HepG2 (cell line): ENCODE results near the gene THAP3. TPM values are rescaled to one million over a fixed set of nuclear protein-coding genes. Genes with fewer than 3 reads are reported as not detected.

Experiments
- ATAC-seq: fragments of 200-7000 bp; cut with Tn5 transposase; 3 replicates; pipeline ENCODE4 v1.9.1; 2020; ENCODE audit warnings: mild to moderate bottlenecking, moderate library complexity
- BruUV-seq: library from RNA; stranded (reverse); fragments of 400-500 nt; replicated peaks from 2 replicates; lab custom pipeline; 2021; lab: Mats Ljungman, UMichigan
- CTCF ChIA-PET: fragments of 300-600 bp; formaldehyde crosslinking; extraction: SDS; loops from one replicate; lab custom pipeline; 2021; ENCODE audit warnings: low total read pairs, inconsistent platforms, low intra/inter-chr PET ratio; lab: Yijun Ruan, JAX
- POLR2A ChIA-PET: fragments of 350-600 bp; sonication (Branson Sonifier 250); formaldehyde crosslinking; loops from one replicate; lab custom pipeline; 2020; ENCODE audit warnings: antibody characterized with exemption, inconsistent platforms; lab: Yijun Ruan, JAX
- DNase-seq: peaks from one replicate; pipeline ENCODE4 v3.0.0-alpha.2; 2015; ENCODE audit warnings: low spot score
- FAIRE-seq: peaks from 3 replicates; lab custom pipeline; 2011; peaks lifted over from hg19 to GRCh38; lab: Jason Lieb, UNC
- H2AFZ ChIP-seq: one replicate; pipeline ENCODE4 v1.6.1; 2011; ENCODE audit warnings: low read length, inconsistent platforms
- H3K27ac ChIP-seq: fragments of 300-600 bp; 3 replicates; pipeline ENCODE4 v1.8.0; 2011; ENCODE audit warnings: mixed run types, mild to moderate bottlenecking, mixed read lengths, low read length, inconsistent platforms; ENCODE audit not compliant: insufficient read depth; ENCODE audit errors: extremely low read length
- H3K27me3 ChIP-seq, 2 experiments: fragments of 200-600 bp in 1 of 2; 2 replicates in 1 of 2; 3 replicates in 1 of 2; pipeline versions ENCODE4 v1.6.0 to v1.8.0; 2011; ENCODE audit warnings: low read length in 2 of 2, mild to moderate bottlenecking in 2 of 2, moderate library complexity in 2 of 2, inconsistent platforms in 1 of 2; ENCODE audit not compliant: insufficient read depth in 2 of 2, control insufficient read depth in 1 of 2
- H3K36me3 ChIP-seq, 2 experiments: fragments of 200-600 bp in 1 of 2; replicated peaks in 1 of 2; 2 replicates in 1 of 2; 3 replicates in 1 of 2; pipeline versions ENCODE4 v1.5.1 to v1.8.0; 2011; ENCODE audit warnings: low read length in 2 of 2, inconsistent platforms in 1 of 2; ENCODE audit not compliant: insufficient read depth in 2 of 2, control insufficient read depth in 1 of 2
- H3K4me1 ChIP-seq: 2 replicates; pipeline ENCODE4 v1.5.1; 2012; ENCODE audit warnings: low read length, inconsistent platforms; ENCODE audit not compliant: insufficient read depth
- H3K4me2 ChIP-seq: 2 replicates; pipeline ENCODE4 v1.6.0; 2011; ENCODE audit warnings: low read depth, low read length, inconsistent platforms
- H3K4me3 ChIP-seq, 3 experiments: fragments of 200-600 bp in 1 of 3; sonication (generic), shearing (Covaris generic) in 1 of 3; replicated peaks in 1 of 3; 2 replicates each; pipeline ENCODE4 v1.5.1; 2011 to 2016; ENCODE audit warnings: low read length in 3 of 3, inconsistent platforms in 2 of 3, low read depth in 2 of 3, mild to moderate bottlenecking in 2 of 3, control low read depth in 1 of 3, mixed read lengths in 1 of 3; ENCODE audit not compliant: insufficient read depth in 1 of 3
- H3K79me2 ChIP-seq: one replicate; pipeline ENCODE4 v1.6.1; 2011; ENCODE audit warnings: low read length, inconsistent platforms; ENCODE audit not compliant: insufficient read depth
- H3K9ac ChIP-seq: 2 replicates; pipeline ENCODE4 v1.6.0; 2011; ENCODE audit warnings: mild to moderate bottlenecking, low read depth, low read length, inconsistent platforms; ENCODE audit not compliant: insufficient read depth
- H3K9me3 ChIP-seq: 2 replicates; pipeline ENCODE4 v1.5.1; 2012; ENCODE audit warnings: mild to moderate bottlenecking, low read length
- H4K20me1 ChIP-seq: 2 replicates; pipeline ENCODE4 v1.6.0; 2011; ENCODE audit warnings: inconsistent platforms, mild to moderate bottlenecking, low read length, moderate library complexity; ENCODE audit not compliant: insufficient read depth
- BRD4 ChIP-seq: sonication (generic); formaldehyde crosslinking; IDR thresholded peaks from 2 replicates; pipeline ENCODE4 v1.4.0; 2020; ENCODE audit warnings: missing genetic modification reagents
- CHD2 ChIP-seq: IDR thresholded peaks from 2 replicates; pipeline ENCODE4 v1.6.1; 2011; ENCODE audit warnings: low read depth, low read length, improper control_type of control experiment
- CREM ChIP-seq, 2 experiments: sonication (generic) in 1 of 2; formaldehyde crosslinking in 1 of 2; IDR thresholded peaks; 2 replicates each; pipeline versions ENCODE4 v1.4.0 to v1.6.1; 2016 to 2020; ENCODE audit warnings: antibody characterized with exemption in 1 of 2, mild to moderate bottlenecking in 1 of 2, missing genetic modification reagents in 1 of 2
- ELF3 ChIP-seq: IDR thresholded peaks from 2 replicates; pipeline ENCODE4 v1.6.1; 2016; ENCODE audit warnings: missing genetic modification reagents, missing compliant biosample characterization
- GFI1 ChIP-seq: sonication (generic); formaldehyde crosslinking; IDR thresholded peaks from 2 replicates; pipeline ENCODE4 v1.5.0; 2020; ENCODE audit warnings: missing genetic modification reagents, mild to moderate bottlenecking, borderline replicate concordance
- NFIC ChIP-seq: IDR thresholded peaks from 2 replicates; pipeline ENCODE4 v1.6.1; 2012; ENCODE audit warnings: mild to moderate bottlenecking, low read length, inconsistent platforms
- POLR2AphosphoS5 ChIP-seq: IDR thresholded peaks from 2 replicates; pipeline ENCODE4 v1.6.1; 2012; ENCODE audit warnings: low read depth, low read length
- TBP ChIP-seq: sonication (generic); formaldehyde crosslinking; IDR thresholded peaks from 2 replicates; pipeline ENCODE4 v1.5.0; 2020; ENCODE audit warnings: missing genetic modification reagents
- ZNF225 ChIP-seq: sonication (generic); formaldehyde crosslinking; IDR thresholded peaks from 2 replicates; pipeline ENCODE4 v1.4.0; 2020; ENCODE audit warnings: mild to moderate bottlenecking, missing genetic modification reagents
- ZNF24 ChIP-seq: fragments of 450-650 bp; IDR thresholded peaks from 2 replicates; pipeline ENCODE4 v1.6.1; 2017; ENCODE audit warnings: antibody characterized with exemption, mild to moderate bottlenecking
- ZNF780A ChIP-seq: sonication (generic); formaldehyde crosslinking; IDR thresholded peaks from 2 replicates; pipeline ENCODE4 v1.8.0; 2022; ENCODE audit warnings: mild to moderate bottlenecking, missing genetic modification reagents, moderate library complexity
- ZNF841 ChIP-seq: sonication (generic); formaldehyde crosslinking; IDR thresholded peaks from 2 replicates; pipeline ENCODE4 v1.8.1; 2023; ENCODE audit warnings: missing genetic modification reagents, borderline replicate concordance
- WGBS: methylation state at CpG from one replicate; pipeline ENCODE4 v1.1.6; 2017; ENCODE audit warnings: low lambda C conversion rate; 5-methylcytosine and 5-hydroxymethylcytosine counted together
- in situ Hi-C: cut with HindIII; loops from 2 replicates; pipeline ENCODE4 v1.10.0; 2017; ENCODE audit warnings: low pct_unique_long_range_greater_than_20kb; ENCODE audit not compliant: extremely low pct_ligation_motif_present
- intact Hi-C: fragments of 100-400 bp; cut with micrococcal nuclease; formaldehyde crosslinking; loops from one replicate; pipeline ENCODE4 v1.10.0; 2022; ENCODE audit not compliant: unreplicated experiment
- polyA plus RNA-seq, 8 experiments: library from polyadenylated mRNA; depleted of rRNA in 3 of 8; stranded (reverse) in 7 of 8; unstranded in 1 of 8; fragments of >200 nt; fragmentation: Illumina TruSeq in 4 of 8; extraction: Trizol in 4 of 8; gene quantifications; 2 replicates each; pipeline versions ENCODE4 v1.2.1 to v1.2.3, GENCODE V29; 2011 to 2016; ENCODE audit warnings: low read depth in 4 of 8, missing spikeins in 1 of 8, mixed read lengths in 1 of 8; ENCODE audit not compliant: insufficient read depth in 1 of 8
- total RNA-seq, 5 experiments: library from RNA; depleted of rRNA; stranded (reverse); fragments of >200 nt; fragmentation: Illumina TruSeq; extraction: Trizol; gene quantifications; 2 replicates each; pipeline ENCODE4 v1.2.3, GENCODE V29; 2016; ENCODE audit warnings: low read depth in 1 of 5
- TF ChIP-seq, protein P1 (sequence below): sonication (generic); formaldehyde crosslinking; IDR thresholded peaks from 2 replicates; pipeline ENCODE4 v1.4.0; 2020; ENCODE audit warnings: missing genetic modification reagents, mild to moderate bottlenecking, borderline replicate concordance
- TF ChIP-seq, protein P2 (sequence below): sonication (generic); formaldehyde crosslinking; IDR thresholded peaks from 2 replicates; pipeline ENCODE4 v1.8.0; 2022; ENCODE audit warnings: mild to moderate bottlenecking, missing genetic modification reagents, borderline replicate concordance

Gene THAP3
- total and polyA plus RNA-seq, 2 of the 13 experiments (the other 11 are each of a cell fraction or from before 2014, with no cell fraction given): 10.3 to 14.9 TPM

GRCh38 chr1:6619045-6619444 lies 5.6 kb upstream of the THAP3 start:
- in situ Hi-C loops: no loop called here
- ATAC-seq (no peak), DNase-seq (no peak), FAIRE-seq (no peak)
- ChIA-PET POLR2A (no interaction called here), CTCF (no interaction called here)
- no peaks in the 10 kb centered on the region for H3K9me3 ChIP-seq
- no peak overlapping the region for H3K27ac ChIP-seq
- H3K4me3 ChIP-seq: no peak overlapping the region
- no peak overlapping the region for H2AFZ ChIP-seq
- BruUV-seq: no TSS peak
- TF ChIP-seq ZNF24: no peak
- TF ChIP-seq ZNF225 (CRISPR knock-in tag): no peak
- TF ChIP-seq POLR2AphosphoS5: no peak
- TF ChIP-seq CREM (IDR thresholded peaks at IDR 0.05): no peak
- TF ChIP-seq CREM (CRISPR knock-in tag; IDR thresholded peaks at IDR 0.05): no peak
- H3K9ac ChIP-seq: no peak overlapping the region
- H4K20me1 ChIP-seq: no peaks in the 10 kb centered on the region; the same call in 1 of the 2 replicates
- H3K79me2 ChIP-seq: peaks cover 32% of the 10 kb centered on the region
- intact Hi-C loops: no loop called here
- 99% methylated on average over 4 of the region's 4 CpGs for WGBS
- peaks cover 20 to 65% of the 10 kb centered on the region in 2 experiments; a peak in 4 of 5 replicates for H3K36me3 ChIP-seq
- H3K4me1 ChIP-seq: peaks cover 24% of the 10 kb centered on the region
- no peak overlapping the region for H3K4me2 ChIP-seq
- no peaks in the 10 kb centered on the region for H3K27me3 ChIP-seq

- in situ Hi-C loops (no loop called here), intact Hi-C loops (no loop called here)
- no peak for DNase-seq
- no peaks in the 10 kb centered on the region for H3K9me3 ChIP-seq
- no peak overlapping the region for H3K9ac ChIP-seq
- H3K4me1 ChIP-seq: peaks cover 28% of the 10 kb centered on the region
- 94% methylated on average over 40 of the region's 41 CpGs for WGBS
- CTCF ChIA-PET: no interaction called here
- H3K36me3 ChIP-seq: peaks cover 20 to 61% of the 10 kb centered on the region in 2 experiments; a peak in 4 of 5 replicates
- BruUV-seq: no TSS peak
- H3K4me3 ChIP-seq: no peak overlapping the region
- no peak overlapping the region for H3K4me2 ChIP-seq
- no peak for ATAC-seq
- no peak overlapping the region for H2AFZ ChIP-seq
- no peaks in the 10 kb centered on the region; the same call in 1 of the 2 replicates for H4K20me1 ChIP-seq
- H3K27me3 ChIP-seq: no peaks in the 10 kb centered on the region; a peak in 1 of 5 replicates
- POLR2A ChIA-PET: interaction anchor here (1.6 kb wide), 1 partner anchor 163 kb away, joined by 3 read pairs; no protein-coding TSS in a partner anchor
- no peak for FAIRE-seq
- H3K27ac ChIP-seq: no peak overlapping the region
- H3K79me2 ChIP-seq: peaks cover 32% of the 10 kb centered on the region
- no peak for TF ChIP-seq ZNF841 (CRISPR knock-in tag)
- no peak for TF ChIP-seq ELF3 (CRISPR knock-in tag)
- TF ChIP-seq, protein P1, sequence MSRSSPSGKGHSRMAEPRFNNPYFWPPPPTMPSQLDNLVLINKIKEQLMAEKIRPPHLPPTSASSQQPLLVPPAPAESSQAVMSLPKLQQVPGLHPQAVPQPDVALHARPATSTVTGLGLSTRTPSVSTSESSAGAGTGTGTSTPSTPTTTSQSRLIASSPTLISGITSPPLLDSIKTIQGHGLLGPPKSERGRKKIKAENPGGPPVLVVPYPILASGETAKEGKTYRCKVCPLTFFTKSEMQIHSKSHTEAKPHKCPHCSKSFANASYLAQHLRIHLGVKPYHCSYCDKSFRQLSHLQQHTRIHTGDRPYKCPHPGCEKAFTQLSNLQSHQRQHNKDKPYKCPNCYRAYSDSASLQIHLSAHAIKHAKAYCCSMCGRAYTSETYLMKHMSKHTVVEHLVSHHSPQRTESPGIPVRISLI (CRISPR knock-in tag): no peak
- TF ChIP-seq, protein P2, sequence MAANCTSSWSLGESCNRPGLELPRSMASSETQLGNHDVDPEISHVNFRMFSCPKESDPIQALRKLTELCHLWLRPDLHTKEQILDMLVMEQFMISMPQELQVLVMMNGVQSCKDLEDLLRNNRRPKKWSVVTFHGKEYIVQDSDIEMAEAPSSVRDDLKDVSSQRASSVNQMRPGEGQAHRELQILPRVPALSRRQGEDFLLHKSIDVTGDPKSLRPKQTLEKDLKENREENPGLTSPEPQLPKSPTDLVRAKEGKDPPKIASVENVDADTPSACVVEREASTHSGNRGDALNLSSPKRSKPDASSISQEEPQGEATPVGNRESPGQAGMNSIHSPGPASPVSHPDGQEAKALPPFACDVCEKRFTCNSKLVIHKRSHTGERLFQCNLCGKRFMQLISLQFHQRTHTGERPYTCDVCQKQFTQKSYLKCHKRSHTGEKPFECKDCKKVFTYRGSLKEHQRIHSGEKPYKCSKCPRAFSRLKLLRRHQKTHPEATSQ: no peak
- TF ChIP-seq BRD4 (CRISPR knock-in tag): no peak
- no peak for TF ChIP-seq CHD2
- TF ChIP-seq ZNF780A (CRISPR knock-in tag): no peak
- TF ChIP-seq GFI1 (CRISPR knock-in tag): no peak
- TF ChIP-seq NFIC: no peak
- TF ChIP-seq TBP: no peak
Observed at GRCh38 chr1:6621429-6622391, 3.0 kb upstream of the THAP3 start.
